Kidney epithelial cell (primary cell): ENCODE data around the gene SMAD2. TPM values are rescaled to one million over a fixed set of nuclear protein-coding genes. Genes with fewer than 3 reads are reported as not detected.

Source experiments
- DNase-seq: peaks from one replicate; pipeline ENCODE4 v3.0.0-alpha.2; 2010; ENCODE audit warnings: low read depth
- H3K27me3 ChIP-seq: 2 replicates; pipeline ENCODE4 v1.6.0; 2011; ENCODE audit warnings: low read length; ENCODE audit not compliant: control insufficient read depth, insufficient read depth
- H3K36me3 ChIP-seq: 2 replicates; pipeline ENCODE4 v1.5.1; 2011; ENCODE audit warnings: low read length; ENCODE audit not compliant: control insufficient read depth, insufficient read depth
- H3K4me3 ChIP-seq: 2 replicates; pipeline ENCODE4 v1.5.1; 2011; ENCODE audit warnings: low read depth, mild to moderate bottlenecking, control low read depth, low read length
- total RNA-seq: library from RNA; depleted of rRNA; stranded (reverse); fragments of >200 nt; gene quantifications from 2 replicates; pipeline ENCODE4 v1.2.3, GENCODE V29; 2015
- TF ChIP-seq, protein P1 (sequence below): IDR thresholded peaks from 2 replicates; pipeline ENCODE4 v1.5.1; 2011; ENCODE audit warnings: mild to moderate bottlenecking, moderate library complexity, low read length, control low read depth, inconsistent platforms; ENCODE audit not compliant: insufficient read depth, poor library complexity, severe bottlenecking

SMAD2 gene
- total RNA-seq, 1 donor from 2014 or later: 122 TPM

DNA sequence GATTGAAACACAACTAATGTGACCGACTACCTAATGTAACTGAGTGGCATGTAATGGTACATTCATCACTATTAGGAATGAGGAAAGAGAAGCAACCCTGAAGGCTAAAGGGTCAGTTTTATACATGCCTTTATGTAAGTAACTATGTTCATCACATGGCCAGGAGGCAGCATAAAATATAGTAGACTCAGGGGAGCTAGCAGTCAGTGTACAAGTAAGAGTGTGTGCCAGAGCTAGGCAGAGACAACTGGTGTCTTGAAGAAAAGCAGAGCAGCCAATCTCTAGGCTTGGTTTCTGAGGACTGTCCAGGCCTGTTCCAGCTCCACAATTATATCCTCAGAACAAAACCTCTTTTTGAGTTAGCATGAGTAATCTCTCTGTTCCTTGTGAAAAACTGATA is 18.1 kb downstream of the SMAD2 start:
- DNase-seq: no peak
- TF ChIP-seq, protein P1, sequence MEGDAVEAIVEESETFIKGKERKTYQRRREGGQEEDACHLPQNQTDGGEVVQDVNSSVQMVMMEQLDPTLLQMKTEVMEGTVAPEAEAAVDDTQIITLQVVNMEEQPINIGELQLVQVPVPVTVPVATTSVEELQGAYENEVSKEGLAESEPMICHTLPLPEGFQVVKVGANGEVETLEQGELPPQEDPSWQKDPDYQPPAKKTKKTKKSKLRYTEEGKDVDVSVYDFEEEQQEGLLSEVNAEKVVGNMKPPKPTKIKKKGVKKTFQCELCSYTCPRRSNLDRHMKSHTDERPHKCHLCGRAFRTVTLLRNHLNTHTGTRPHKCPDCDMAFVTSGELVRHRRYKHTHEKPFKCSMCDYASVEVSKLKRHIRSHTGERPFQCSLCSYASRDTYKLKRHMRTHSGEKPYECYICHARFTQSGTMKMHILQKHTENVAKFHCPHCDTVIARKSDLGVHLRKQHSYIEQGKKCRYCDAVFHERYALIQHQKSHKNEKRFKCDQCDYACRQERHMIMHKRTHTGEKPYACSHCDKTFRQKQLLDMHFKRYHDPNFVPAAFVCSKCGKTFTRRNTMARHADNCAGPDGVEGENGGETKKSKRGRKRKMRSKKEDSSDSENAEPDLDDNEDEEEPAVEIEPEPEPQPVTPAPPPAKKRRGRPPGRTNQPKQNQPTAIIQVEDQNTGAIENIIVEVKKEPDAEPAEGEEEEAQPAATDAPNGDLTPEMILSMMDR: no peak
- no peaks in the 10 kb centered on the region for H3K36me3 ChIP-seq
- H3K27me3 ChIP-seq: no peaks in the 10 kb centered on the region
- no peak overlapping the region for H3K4me3 ChIP-seq

DNA sequence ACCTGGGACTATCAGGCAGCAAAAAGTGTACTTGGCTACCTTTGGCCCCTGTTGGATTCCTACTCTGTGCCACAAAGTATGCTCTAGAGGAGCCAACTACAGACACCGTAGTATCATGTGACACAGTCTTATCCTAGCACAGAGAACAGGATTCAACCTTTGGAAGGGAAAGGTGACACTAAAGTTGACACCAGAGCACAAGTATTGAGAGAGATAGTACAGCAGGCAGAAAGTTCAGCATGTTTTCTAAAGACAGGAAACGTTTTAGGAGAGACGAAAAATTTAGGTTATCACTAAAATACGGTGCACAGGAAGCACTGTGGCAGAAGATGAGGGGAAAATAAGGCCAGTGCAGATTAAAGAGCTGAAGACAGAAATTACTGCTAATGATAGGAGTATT is 18.6 kb downstream of the SMAD2 start:
- no peak for DNase-seq

DNA sequence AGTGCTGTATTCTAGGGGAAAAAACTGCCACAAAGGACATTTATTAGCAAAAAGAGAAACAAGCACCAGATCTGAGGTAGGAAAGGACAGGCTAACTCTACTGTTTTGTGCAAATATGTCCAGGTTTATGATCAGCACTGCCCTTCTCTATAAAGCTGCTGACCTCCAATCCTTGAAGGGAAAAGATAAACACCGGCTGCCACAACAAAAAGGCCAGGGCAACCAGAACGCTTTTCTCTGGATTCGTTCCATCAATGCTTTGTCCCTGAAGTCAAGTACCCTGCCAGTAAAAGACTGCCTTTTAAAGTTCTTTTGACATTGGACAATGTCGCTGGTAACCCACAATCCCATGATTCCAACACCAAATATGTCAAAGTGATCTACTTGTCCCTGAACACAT is 21.0 kb downstream of the SMAD2 start:
- Histone ChIP-seq H3K36me3 (no peaks in the 10 kb centered on the region), H3K27me3 (no peaks in the 10 kb centered on the region), H3K4me3 (no peak overlapping the region)
- TF ChIP-seq, protein P1: no peak
- no peak for DNase-seq

More for the DNA sequence above, 18.6 kb downstream of the SMAD2 start:
- H3K36me3 ChIP-seq: no peaks in the 10 kb centered on the region
- H3K4me3 ChIP-seq: no peak overlapping the region
- TF ChIP-seq, protein P1: no peak
- no peaks in the 10 kb centered on the region for H3K27me3 ChIP-seq

DNA sequence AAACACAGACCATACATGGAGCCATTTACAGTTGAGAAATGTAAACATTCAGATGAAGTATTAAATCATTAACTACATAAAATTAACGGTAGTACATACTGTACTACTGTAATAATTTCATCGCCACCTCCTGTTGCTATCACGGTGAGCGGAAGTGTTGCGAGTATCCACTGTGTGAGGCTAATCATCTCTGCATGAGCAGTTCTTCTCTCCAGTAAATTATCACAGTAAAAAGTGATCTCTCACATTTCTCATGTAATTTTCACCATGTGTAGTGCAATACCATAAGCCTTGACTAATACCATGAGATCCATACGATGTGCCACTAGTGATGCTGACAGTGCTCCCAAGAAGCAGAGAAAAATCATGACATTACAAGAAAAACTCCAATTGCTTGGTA is 21.9 kb downstream of the SMAD2 start:
- no peak overlapping the region for H3K4me3 ChIP-seq
- H3K27me3 ChIP-seq: no peaks in the 10 kb centered on the region
- TF ChIP-seq, protein P1: no peak
- DNase-seq: no peak
- H3K36me3 ChIP-seq: no peaks in the 10 kb centered on the region

DNA sequence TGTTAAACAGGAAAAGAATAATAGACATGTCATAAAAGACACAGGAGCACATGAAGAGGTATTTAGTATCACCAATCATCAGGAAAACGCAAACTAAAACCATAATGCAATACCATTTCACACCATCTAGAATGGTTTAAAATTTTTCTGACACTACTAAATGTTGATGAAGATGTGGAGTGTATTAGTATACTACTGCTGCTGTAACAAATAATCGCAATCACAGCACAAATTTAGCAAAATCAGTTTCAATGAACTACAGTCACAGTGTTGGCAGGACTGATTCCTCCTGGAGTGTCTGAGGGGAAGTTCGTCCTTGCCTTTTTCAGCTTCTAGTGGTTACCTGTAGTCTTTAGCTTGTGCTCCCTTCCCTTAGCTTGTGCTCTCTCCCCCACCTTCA is 24.1 kb downstream of the SMAD2 start:
- TF ChIP-seq, protein P1: no peak
- DNase-seq: no peak
- H3K4me3 ChIP-seq: no peak overlapping the region
- no peaks in the 10 kb centered on the region for H3K27me3 ChIP-seq
- no peaks in the 10 kb centered on the region for H3K36me3 ChIP-seq

DNA sequence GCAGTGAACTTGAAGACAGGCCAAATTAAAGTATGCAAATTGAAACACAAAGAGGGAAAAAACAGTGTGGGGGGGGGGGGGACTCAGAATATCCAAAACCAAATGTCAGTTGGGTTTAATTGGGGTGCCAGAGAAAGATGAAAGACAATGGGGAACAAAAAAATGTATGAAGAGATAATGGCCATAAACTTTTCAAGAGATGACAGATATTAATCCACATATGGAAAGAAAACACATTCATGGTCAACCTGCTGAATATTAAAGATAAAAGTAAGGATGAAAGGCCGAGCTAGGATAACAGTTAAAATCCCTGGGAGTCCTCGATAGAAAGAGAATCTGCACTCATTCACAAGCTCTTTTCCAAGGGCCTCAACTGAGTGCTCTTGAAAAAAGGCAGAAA is 26.6 kb downstream of the SMAD2 start:
- Histone ChIP-seq H3K4me3 (no peak overlapping the region), H3K27me3 (no peaks in the 10 kb centered on the region), H3K36me3 (no peaks in the 10 kb centered on the region)
- no peak for DNase-seq
- TF ChIP-seq, protein P1: no peak
